Measurements from ENCODE around the gene CRABP1. TPM values are rescaled to one million over a fixed set of nuclear protein-coding genes. Genes with fewer than 3 reads are reported as not detected.

Gene CRABP1
- total RNA-seq, 1 donor from 2014 or later = 320 TPM

DNA sequence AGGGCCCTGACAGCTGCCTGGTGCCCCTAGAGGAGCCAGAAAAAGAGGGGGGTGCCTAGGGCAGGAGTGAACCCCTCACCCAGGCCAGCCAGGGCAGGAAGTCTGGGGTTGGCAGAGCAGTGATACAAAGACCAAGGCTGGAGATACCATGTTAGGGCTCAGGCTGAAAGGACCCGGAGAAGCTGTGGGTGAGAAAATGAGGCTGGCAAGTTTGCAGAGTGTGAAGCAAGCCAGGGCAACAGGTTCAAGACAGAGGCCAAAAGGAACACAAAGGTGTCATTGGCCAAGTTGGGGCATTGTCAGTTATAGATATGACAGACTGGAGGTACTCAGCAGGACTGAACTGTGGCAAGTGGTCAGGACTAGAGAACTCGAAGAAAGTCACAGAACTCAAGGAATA, 57.2 kb downstream of the CRABP1 start:
- Histone ChIP-seq H3F3A (ENCODE audit: low read depth) (peaks cover 30% of the 10 kb centered on the region), H3K9ac (no peak overlapping the region), H3K27me3 (no peaks in the 10 kb centered on the region), H3K9me3 (ENCODE audit: low read depth) (no peaks in the 10 kb centered on the region), H3K4me1 (peaks cover 24% of the 10 kb centered on the region), H4K20me1 (ENCODE audit: low read depth) (no peaks in the 10 kb centered on the region), H3K36me3 (no peaks in the 10 kb centered on the region), H3K4me2 (no peak overlapping the region), H3K27ac (no peak overlapping the region), H3K79me2 (ENCODE audit: low read depth) (no peaks in the 10 kb centered on the region), H3K4me3 (no peak overlapping the region), H2AFZ (replicated peaks) (no peak overlapping the region)
- Mint-ChIP-seq H3K36me3 (no peaks in the 10 kb centered on the region), H3K27ac (no peak overlapping the region), H3K9me3 (no peaks in the 10 kb centered on the region), H3K27me3 (ENCODE audit: insufficient read depth, low read depth) (peaks cover 16% of the 10 kb centered on the region), H3K4me1 (peaks cover 27% of the 10 kb centered on the region), H3K4me3 (no peak overlapping the region)
- DNase-seq (ENCODE audit: low spot score) = no peak
- no peak for TF ChIP-seq EZH2 (IDR thresholded peaks at IDR 0.05)

Small RNA genes lying within 50 kb of the gene (small RNA-seq; reads per million reads assigned to genes)
- gene AC090607.5 = not detected

Other genes starting within 250 kb of the CRABP1 start
- gene SH2D7, start 247.8 kb upstream of the CRABP1 start, total RNA-seq (ENCODE audit: low replicate concordance) = not detected in 2 replicates
- gene CIB2, start 208.9 kb upstream of the CRABP1 start, total RNA-seq (ENCODE audit: low replicate concordance) = 40.6 and 52.0 TPM in 2 replicates
- 16.0 and 19.3 TPM in 2 replicates for gene IDH3A, start 191.0 kb upstream of the CRABP1 start, total RNA-seq (ENCODE audit: low replicate concordance)
- gene ACSBG1, start 105.8 kb upstream of the CRABP1 start, total RNA-seq (ENCODE audit: low replicate concordance) = 0.11 and 0.22 TPM in 2 replicates
- gene DNAJA4, start 75.8 kb upstream of the CRABP1 start, total RNA-seq (ENCODE audit: low replicate concordance) = 0.12 TPM in 1 of 2 replicates, not detected in the other
- 76.0 and 78.4 TPM in 2 replicates for gene SKIC8, start 40.7 kb upstream of the CRABP1 start, total RNA-seq (ENCODE audit: low replicate concordance)
- gene IREB2, start 97.9 kb downstream of the CRABP1 start, total RNA-seq (ENCODE audit: low replicate concordance) = 55.7 and 87.7 TPM in 2 replicates
- 2.0 and 10.2 TPM in 2 replicates for gene HYKK, start 167.2 kb downstream of the CRABP1 start, total RNA-seq (ENCODE audit: low replicate concordance)
- 368 and 595 TPM in 2 replicates for gene PSMA4, start 200.1 kb downstream of the CRABP1 start, total RNA-seq (ENCODE audit: low replicate concordance)
- 27.1 and 46.9 TPM in 2 replicates for gene CHRNA5, start 225.2 kb downstream of the CRABP1 start, total RNA-seq (ENCODE audit: low replicate concordance)